Breast epithelium (tissue), 3 donors: ENCODE data around the gene ARHGAP15.

Experiments
- POLR2A ChIP-seq: fragments of 450-650 bp; IDR thresholded peaks from one replicate; pipeline ENCODE4 v1.6.1; 2016; ENCODE audit warnings: antibody characterized with exemption, mild to moderate bottlenecking, moderate library complexity
- POLR2AphosphoS5 ChIP-seq, 3 donors: sonication (generic); formaldehyde crosslinking; IDR thresholded peaks; one replicate each; pipeline ENCODE4 v1.6.1; 2017; ENCODE audit warnings: antibody characterized with exemption in 3 of 3
- TF ChIP-seq, protein P1 (sequence below), 3 donors: fragments of 450-650 bp; IDR thresholded peaks; one replicate each; pipeline ENCODE4 v1.5.1; 2016 to 2017; ENCODE audit warnings: antibody characterized with exemption in 3 of 3, mild to moderate bottlenecking in 3 of 3, moderate library complexity in 3 of 3

GRCh38 chr2:143680885-143681405 lies 551.7 kb downstream of the ARHGAP15 start:
- TF ChIP-seq POLR2A (no peak), POLR2AphosphoS5 (IDR thresholded peaks at IDR 0.05) (no peak)
- TF ChIP-seq, protein P1, sequence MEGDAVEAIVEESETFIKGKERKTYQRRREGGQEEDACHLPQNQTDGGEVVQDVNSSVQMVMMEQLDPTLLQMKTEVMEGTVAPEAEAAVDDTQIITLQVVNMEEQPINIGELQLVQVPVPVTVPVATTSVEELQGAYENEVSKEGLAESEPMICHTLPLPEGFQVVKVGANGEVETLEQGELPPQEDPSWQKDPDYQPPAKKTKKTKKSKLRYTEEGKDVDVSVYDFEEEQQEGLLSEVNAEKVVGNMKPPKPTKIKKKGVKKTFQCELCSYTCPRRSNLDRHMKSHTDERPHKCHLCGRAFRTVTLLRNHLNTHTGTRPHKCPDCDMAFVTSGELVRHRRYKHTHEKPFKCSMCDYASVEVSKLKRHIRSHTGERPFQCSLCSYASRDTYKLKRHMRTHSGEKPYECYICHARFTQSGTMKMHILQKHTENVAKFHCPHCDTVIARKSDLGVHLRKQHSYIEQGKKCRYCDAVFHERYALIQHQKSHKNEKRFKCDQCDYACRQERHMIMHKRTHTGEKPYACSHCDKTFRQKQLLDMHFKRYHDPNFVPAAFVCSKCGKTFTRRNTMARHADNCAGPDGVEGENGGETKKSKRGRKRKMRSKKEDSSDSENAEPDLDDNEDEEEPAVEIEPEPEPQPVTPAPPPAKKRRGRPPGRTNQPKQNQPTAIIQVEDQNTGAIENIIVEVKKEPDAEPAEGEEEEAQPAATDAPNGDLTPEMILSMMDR (IDR thresholded peaks at IDR 0.05): no peak
